Smooth muscle cell of trachea (primary cell): ENCODE data around the gene NAT8. TPM values are rescaled to one million over a fixed set of nuclear protein-coding genes. Genes with fewer than 3 reads are reported as not detected.

Experiments
- total RNA-seq: library from RNA; depleted of rRNA; stranded (reverse); fragments of >200 nt; gene quantifications from 2 replicates; pipeline ENCODE4 v1.2.1, GENCODE V29; 2014

NAT8 gene, protein sequence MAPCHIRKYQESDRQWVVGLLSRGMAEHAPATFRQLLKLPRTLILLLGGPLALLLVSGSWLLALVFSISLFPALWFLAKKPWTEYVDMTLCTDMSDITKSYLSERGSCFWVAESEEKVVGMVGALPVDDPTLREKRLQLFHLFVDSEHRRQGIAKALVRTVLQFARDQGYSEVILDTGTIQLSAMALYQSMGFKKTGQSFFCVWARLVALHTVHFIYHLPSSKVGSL
- total RNA-seq: not detected in 2 replicates

DNA sequence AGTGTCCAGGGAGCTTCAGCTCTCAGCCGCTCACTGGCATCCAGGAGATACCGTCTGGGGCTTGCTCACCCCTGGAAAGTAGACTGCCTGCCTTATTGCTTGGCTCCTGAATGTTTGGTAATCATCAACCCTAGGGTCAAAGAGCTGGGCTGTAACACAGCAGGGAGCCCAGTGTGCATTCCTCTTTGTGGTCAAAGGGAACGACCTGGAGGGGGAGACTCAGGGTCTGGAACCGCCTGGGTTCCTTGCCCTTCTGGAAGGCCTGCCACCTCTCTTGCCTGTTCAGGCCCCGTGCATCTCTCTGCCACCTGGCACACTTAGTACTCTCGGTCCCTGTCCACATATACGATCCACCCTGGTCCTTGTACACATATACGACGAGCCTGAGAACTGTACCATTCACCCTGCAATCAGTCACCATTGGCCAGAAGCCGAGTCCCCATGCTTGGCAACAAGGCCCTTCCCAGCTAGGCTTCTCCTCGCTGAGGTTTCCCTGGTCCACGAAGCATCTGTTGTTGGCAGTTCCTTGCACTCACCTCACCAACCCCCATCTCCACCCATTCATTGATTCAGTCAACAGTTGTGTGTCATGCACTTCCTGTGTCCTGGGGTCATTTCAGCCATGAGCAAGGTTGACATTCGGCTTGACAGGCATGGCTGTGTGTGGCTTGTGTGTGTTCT lies at the start of gene NAT8:
TSS of gene NAT8 (minus strand) at position 85 of the 681 bp plus-strand sequence. CDS start 794 bp downstream, outside the sequence.

Other genes starting within 250 kb of the NAT8 start
- gene TPRKB, start 94.9 kb upstream of the NAT8 start, total RNA-seq: 8.1 and 41.6 TPM in 2 replicates
- gene DUSP11, start 137.7 kb upstream of the NAT8 start, total RNA-seq: 34.7 and 39.0 TPM in 2 replicates
- not detected in 2 replicates for gene C2orf78, start 141.8 kb upstream of the NAT8 start, total RNA-seq
- 24.1 and 28.1 TPM in 2 replicates for gene STAMBP, start 186.5 kb upstream of the NAT8 start, total RNA-seq